ENCODE results near the gene BAZ2B. TPM values are rescaled to one million over a fixed set of nuclear protein-coding genes. Genes with fewer than 3 reads are reported as not detected.

BAZ2B gene
- total and polyA plus RNA-seq, 2 of the 13 experiments (the other 11 are each of a cell fraction or from before 2014, with no cell fraction given): 14.0 to 15.1 TPM

GRCh38 chr2:159653962-159654361, 37.6 kb upstream of the BAZ2B start (continued):
- TF ChIP-seq ZBTB39 (CRISPR knock-in tag; IDR thresholded peaks at IDR 0.05) (no peak), ZNF383 (CRISPR knock-in tag; IDR thresholded peaks at IDR 0.05; ENCODE audit: borderline replicate concordance) (no peak), KLF16 (CRISPR knock-in tag; IDR thresholded peaks at IDR 0.05) (no peak), PITX1 (CRISPR knock-in tag; IDR thresholded peaks at IDR 0.05) (no peak), SNAPC2 (CRISPR knock-in tag; IDR thresholded peaks at IDR 0.05) (no peak), ZNF780A (CRISPR knock-in tag; IDR thresholded peaks at IDR 0.05) (no peak), MXI1 (IDR thresholded peaks at IDR 0.05; ENCODE audit: borderline replicate concordance, low read depth, low read length) (no peak), GABPA (IDR thresholded peaks at IDR 0.05; ENCODE audit: low read depth, low read length) (no peak), GABPA (CRISPR knock-in tag; IDR thresholded peaks at IDR 0.05; ENCODE audit: low read depth) (no peak), NR2F2 (IDR thresholded peaks at IDR 0.05; ENCODE audit: borderline replicate concordance, low read depth) (no peak), PRDM4 (CRISPR knock-in tag; IDR thresholded peaks at IDR 0.05; ENCODE audit: borderline replicate concordance) (no peak)
